GM12891 (cell line): ENCODE results near the gene NRXN3.

Source experiments
- PAX5 ChIP-seq: IDR thresholded peaks from 2 replicates; pipeline ENCODE4 v1.6.1; 2011; ENCODE audit warnings: low read length, moderate library complexity, mild to moderate bottlenecking; ENCODE audit not compliant: insufficient read depth, severe bottlenecking
- POLR2A ChIP-seq: IDR thresholded peaks from 2 replicates; pipeline ENCODE4 v1.6.1; 2011; ENCODE audit warnings: low read depth, low read length, control low read depth
- POLR2AphosphoS5 ChIP-seq: IDR thresholded peaks from 2 replicates; pipeline ENCODE4 v1.6.1; 2011; ENCODE audit warnings: low read depth, low read length, control low read depth
- SPI1 ChIP-seq: IDR thresholded peaks from 2 replicates; pipeline ENCODE4 v1.6.1; 2011; ENCODE audit warnings: low read depth, low read length, control low read depth
- TAF1 ChIP-seq: IDR thresholded peaks from 2 replicates; pipeline ENCODE4 v1.6.1; 2011; ENCODE audit warnings: low read depth, low read length, control low read depth

DNA sequence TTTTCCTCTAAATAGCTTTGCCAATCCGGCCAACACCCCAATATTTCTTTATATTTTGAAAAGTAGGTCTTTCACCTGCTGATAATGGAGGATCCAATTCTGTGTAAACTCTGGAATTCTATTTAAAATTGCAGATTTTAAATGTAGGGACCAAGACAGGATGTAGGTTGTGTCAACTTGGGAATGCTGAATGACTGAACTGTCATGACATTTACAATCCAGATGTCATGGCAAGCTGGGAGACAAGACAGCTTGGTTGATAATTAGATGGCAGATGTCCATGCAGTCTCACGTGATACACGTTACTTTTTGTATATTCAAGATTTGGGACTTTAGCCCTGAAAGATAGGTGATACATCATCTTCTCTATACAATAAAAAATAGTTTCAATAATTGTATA lies 1564.0 kb downstream of the NRXN3 start:
- TF ChIP-seq POLR2A (no peak), POLR2AphosphoS5 (no peak), TAF1 (no peak), PAX5 (no peak), SPI1 (no peak)
